Astrocyte (in vitro differentiated cells and primary cell): ENCODE measurements around the gene STARD8.

Experiments
- CTCF ChIP-seq: IDR thresholded peaks from 2 replicates; pipeline ENCODE4 v1.5.1; 2011; ENCODE audit warnings: low read depth, mild to moderate bottlenecking, inconsistent platforms, low read length, moderate library complexity; ENCODE audit not compliant: insufficient read depth
- EZH2 ChIP-seq: IDR thresholded peaks from 2 replicates; pipeline ENCODE4 v1.6.1; 2012; ENCODE audit warnings: mild to moderate bottlenecking, low read length, inconsistent platforms; ENCODE audit not compliant: insufficient read depth

- TF ChIP-seq EZH2: no peak
- TF ChIP-seq CTCF: no peak
Measured at GRCh38 chrX:68743754-68744153, 96.3 kb downstream of the STARD8 start.
